GM12891 (cell line): ENCODE data around the gene SND1.

Experiments
- POLR2A ChIP-seq: IDR thresholded peaks from 2 replicates; pipeline ENCODE4 v1.6.1; 2011; ENCODE audit warnings: low read depth, low read length, control low read depth
- POLR2AphosphoS5 ChIP-seq: IDR thresholded peaks from 2 replicates; pipeline ENCODE4 v1.6.1; 2011; ENCODE audit warnings: low read depth, low read length, control low read depth
- SPI1 ChIP-seq: IDR thresholded peaks from 2 replicates; pipeline ENCODE4 v1.6.1; 2011; ENCODE audit warnings: low read depth, low read length, control low read depth

DNA sequence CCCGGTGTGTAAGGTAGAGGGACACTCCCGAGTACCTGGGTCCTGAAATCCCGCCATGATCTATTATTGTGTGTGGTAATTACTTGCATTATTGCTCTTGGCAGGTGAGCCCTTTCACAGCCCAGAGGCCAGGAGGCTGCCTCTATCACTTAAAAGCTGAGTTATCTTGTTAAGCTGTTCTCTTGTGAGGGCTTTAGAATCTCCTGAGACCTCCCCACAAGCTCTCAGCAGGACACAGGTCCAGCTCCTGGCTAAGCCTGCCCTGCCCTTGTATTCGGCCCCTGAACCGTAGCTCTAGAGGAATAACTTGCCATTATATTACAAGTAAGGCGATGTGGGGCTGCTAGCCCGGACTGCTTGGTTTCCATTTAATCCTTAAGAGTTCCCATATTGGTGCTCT, 13.9 kb downstream of the SND1 start:
- no peak for TF ChIP-seq POLR2A
- TF ChIP-seq POLR2AphosphoS5, result no peak
- no peak for TF ChIP-seq SPI1
